GM08714 (cell line): ENCODE measurements around the gene LRRC8D.

Experiments used
- H3K4me3 ChIP-seq: fragments of 200-500 bp; sonication (Bioruptor generic); 2 replicates; pipeline ENCODE4 v1.5.1; 2014; ENCODE audit warnings: mild to moderate bottlenecking, low read length, inconsistent platforms
- ZNF274 ChIP-seq: IDR thresholded peaks from 2 replicates; pipeline ENCODE4 v1.6.1; 2012; ENCODE audit warnings: mild to moderate bottlenecking, low read depth, low read length

The LRRC8D gene

GRCh38 chr1:89897347-89898133, 76.7 kb downstream of the LRRC8D start:
- no peak overlapping the region for H3K4me3 ChIP-seq
- no peak for TF ChIP-seq ZNF274

DNA sequence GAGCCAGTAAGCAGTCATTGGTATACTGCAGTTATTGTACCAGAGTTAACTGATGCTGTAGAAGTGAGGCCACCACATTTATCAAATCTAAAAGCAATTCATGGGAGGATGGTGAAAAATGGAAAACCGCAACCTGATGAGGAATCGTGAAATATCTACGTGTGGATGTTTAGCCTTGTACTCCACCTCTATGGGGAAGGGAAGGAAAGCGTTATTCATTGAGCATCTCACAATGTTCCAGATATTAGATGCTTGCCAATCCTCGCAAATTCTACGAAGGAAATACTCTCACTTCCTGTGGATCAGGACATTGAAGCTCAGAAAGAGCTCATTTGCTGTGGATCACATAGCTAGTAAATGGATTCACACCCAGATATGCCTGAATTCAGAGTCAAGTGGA, 77.3 kb downstream of the LRRC8D start:
- no peak for TF ChIP-seq ZNF274
- no peak overlapping the region for H3K4me3 ChIP-seq

GRCh38 chr1:89898695-89899470, 78.1 kb downstream of the LRRC8D start:
- no peak for TF ChIP-seq ZNF274
- no peak overlapping the region for H3K4me3 ChIP-seq

DNA sequence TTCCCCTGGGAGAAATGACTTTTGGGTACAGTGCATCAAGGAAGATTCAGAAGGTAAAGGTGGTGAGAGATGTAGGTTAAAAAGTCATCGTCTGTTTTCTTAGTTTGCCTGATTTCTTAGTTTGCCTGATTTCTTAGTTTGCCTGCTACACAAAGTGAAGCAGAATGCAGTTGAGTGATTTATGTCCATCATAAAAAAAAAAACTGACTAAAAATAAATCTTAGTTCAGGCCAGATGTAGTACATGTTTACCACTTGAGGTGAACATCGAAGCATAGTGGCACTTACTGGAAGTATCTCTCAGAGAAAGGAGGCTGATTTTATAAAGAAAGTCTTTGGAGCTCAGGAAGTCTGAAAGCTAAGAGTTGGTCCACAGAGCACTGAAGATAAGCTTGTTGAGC, 79.5 kb downstream of the LRRC8D start:
- no peak overlapping the region for H3K4me3 ChIP-seq
- TF ChIP-seq ZNF274 = no peak

GRCh38 chr1:89900791-89901708, 80.2 kb downstream of the LRRC8D start:
- no peak for TF ChIP-seq ZNF274
- no peak overlapping the region for H3K4me3 ChIP-seq

DNA sequence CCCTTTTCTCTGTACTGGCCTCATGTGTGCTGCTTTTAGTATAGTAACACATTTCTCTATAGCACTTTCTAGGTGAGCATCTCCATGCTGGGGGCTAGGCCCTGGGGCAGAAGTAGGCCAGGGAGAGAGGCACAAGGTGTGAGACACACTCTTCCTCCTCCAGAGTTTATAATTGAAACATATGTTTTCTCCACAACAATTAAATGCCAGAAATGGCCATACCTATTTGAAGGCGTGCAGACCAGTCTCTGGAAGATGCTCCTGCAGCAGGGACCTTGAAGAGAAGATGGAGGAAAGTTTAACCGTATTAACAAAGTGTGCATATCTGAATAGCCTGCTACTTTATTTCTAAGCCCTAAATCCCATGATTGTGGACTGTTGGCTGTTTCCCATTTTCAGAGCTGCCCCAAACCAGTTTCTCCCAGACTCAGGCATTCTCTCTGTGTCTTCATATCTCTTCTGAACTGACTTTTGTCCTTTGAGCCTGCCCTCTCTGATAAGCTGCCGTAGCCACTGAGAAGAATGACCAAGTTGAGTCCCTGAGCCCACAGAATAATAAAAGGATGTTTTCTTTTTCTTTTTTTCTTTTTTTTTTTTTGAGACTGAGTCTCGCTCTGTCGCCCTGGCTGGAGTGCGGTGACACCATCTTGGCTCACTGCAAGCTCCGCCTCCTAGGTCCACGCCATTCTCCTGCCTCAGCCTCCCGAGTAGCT, 81.3 kb downstream of the LRRC8D start:
- no peak overlapping the region for H3K4me3 ChIP-seq
- no peak for TF ChIP-seq ZNF274

GRCh38 chr1:89903550-89903949, 82.7 kb downstream of the LRRC8D start:
- no peak overlapping the region for H3K4me3 ChIP-seq

GRCh38 chr1:89904219-89904980, 83.6 kb downstream of the LRRC8D start:
- no peak for TF ChIP-seq ZNF274
- H3K4me3 ChIP-seq = no peak overlapping the region; the same call in 1 of the 2 replicates

More at GRCh38 chr1:89903550-89903949, 82.7 kb downstream of the LRRC8D start:
- TF ChIP-seq ZNF274 = no peak

GRCh38 chr1:89905395-89906058, 84.7 kb downstream of the LRRC8D start:
- no peak overlapping the region for H3K4me3 ChIP-seq
- TF ChIP-seq ZNF274 = no peak

- H3K4me3 ChIP-seq = no peak overlapping the region; the same call in 1 of the 2 replicates
- no peak for TF ChIP-seq ZNF274
Observed at GRCh38 chr1:89906088-89906487, 85.3 kb downstream of the LRRC8D start.

GRCh38 chr1:89907727-89908212, 86.9 kb downstream of the LRRC8D start:
- no peak for TF ChIP-seq ZNF274
- no peak overlapping the region for H3K4me3 ChIP-seq

DNA sequence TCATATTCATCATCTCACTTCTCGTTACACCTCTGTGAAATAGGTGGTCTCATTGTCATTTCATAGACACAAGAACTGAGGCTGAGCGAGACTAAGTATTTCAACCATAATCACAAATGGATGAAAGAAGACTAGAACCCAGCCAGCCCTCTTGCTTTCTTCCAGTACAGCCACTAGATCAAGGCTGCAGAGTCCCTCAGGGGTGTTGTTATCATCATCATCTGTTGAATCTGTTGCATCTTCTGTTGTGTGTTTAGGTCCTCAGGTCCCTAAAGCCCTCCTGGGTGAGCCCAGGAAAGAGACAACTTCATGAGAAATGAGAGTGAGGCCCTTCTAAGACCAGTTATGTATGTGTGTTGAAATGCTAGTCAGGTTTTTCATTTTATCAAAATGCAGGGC, 87.4 kb downstream of the LRRC8D start:
- no peak for TF ChIP-seq ZNF274
- H3K4me3 ChIP-seq = no peak overlapping the region
